ENCODE results near the gene MET. TPM values are rescaled to one million over a fixed set of nuclear protein-coding genes. Genes with fewer than 3 reads are reported as not detected.

The MET gene
- total and polyA plus RNA-seq, 2 donors (not counting 3 experiments of a cell fraction or from before 2014, with no cell fraction given), result 21.1 to 44.5 TPM

DNA sequence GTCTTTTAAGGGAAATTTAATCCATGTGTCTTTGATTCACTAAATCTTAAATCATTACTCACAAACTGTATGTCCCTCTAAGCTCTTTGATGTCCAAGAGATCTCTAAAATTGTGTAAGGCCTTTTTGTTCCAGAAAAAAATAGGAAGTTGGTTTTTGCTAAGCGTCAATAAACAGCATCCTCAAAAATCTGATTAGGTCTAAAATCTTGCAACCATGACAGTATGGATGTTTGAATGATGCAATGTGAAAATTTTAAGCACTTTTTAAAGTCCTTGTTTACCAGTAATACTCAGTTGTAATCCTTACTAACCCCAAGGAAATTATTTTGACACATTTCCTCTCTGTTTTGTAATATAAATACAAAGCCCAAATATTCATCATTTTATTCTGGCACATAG lies 6.8 kb downstream of the MET start:
- Histone ChIP-seq H3K9ac (replicated peaks; ENCODE audit: extremely low read depth, insufficient read depth, low read length) (peak overlapping the region; percentile 1), H4K20me1 (replicated peaks; ENCODE audit: control insufficient read depth, extremely low read depth, insufficient read depth, low read length) (no peaks in the 10 kb centered on the region), H3K9me1 (replicated peaks; ENCODE audit: control insufficient read depth, extremely low read depth, insufficient read depth, low read length) (no peaks in the 10 kb centered on the region), H3K36me3 (ENCODE audit: control insufficient read depth in 2 of 2, extremely low read depth in 1 of 2, insufficient read depth in 2 of 2, low read length in 2 of 2) (no peaks in the 10 kb centered on the region), H3K9me3 (replicated peaks; ENCODE audit: control insufficient read depth, insufficient read depth, low read length) (no peaks in the 10 kb centered on the region), H3K27ac (ENCODE audit: insufficient read depth, low read depth, low read length) (peak overlapping the region; percentile 73), H3K4me2 (ENCODE audit: insufficient read depth, low read length) (peak overlapping the region; percentile 33), H3K4me1 (ENCODE audit: control insufficient read depth, extremely low read depth, insufficient read depth, low read length) (peaks cover 42% of the 10 kb centered on the region), H3K79me2 (ENCODE audit: control insufficient read depth, insufficient read depth, low read length) (peaks cover 69% of the 10 kb centered on the region), H2AFZ (ENCODE audit: low read depth, low read length) (no peak overlapping the region), H3K4me3 (replicated peaks in 1 of 3; ENCODE audit: insufficient read depth in 1 of 3, low read depth in 1 of 3, low read length in 3 of 3) (no peak overlapping the region), H3K27me3 (ENCODE audit: control insufficient read depth in 2 of 2, insufficient read depth in 2 of 2, low read length in 2 of 2) (no peaks in the 10 kb centered on the region)
- BruUV-seq (replicated peaks), result no TSS peak
- dilution Hi-C loops (cut with MboI; ENCODE audit: extremely low pct_ligation_motif_present, low sequenced_read_pairs) (no loop called here), intact Hi-C loops (cut with micrococcal nuclease) (loop anchor here (1.0 to 10.0 kb wide), 3 partner anchors 10 to 464 kb away; partner anchors contain the start of genes CAV1 and TES)
- TF ChIP-seq GATA2 (IDR thresholded peaks at IDR 0.05; ENCODE audit: insufficient read depth, insufficient read length, low read depth, low read length), result no peak
- TF ChIP-seq EZH2 (IDR thresholded peaks at IDR 0.05; ENCODE audit: borderline replicate concordance, low read depth, low read length, severe bottlenecking), result no peak
- TF ChIP-seq JUN (IDR thresholded peaks at IDR 0.05; ENCODE audit: borderline replicate concordance, insufficient read depth, insufficient read length, low read depth), result no peak
- TF ChIP-seq POLR2A (IDR thresholded peaks at IDR 0.05; ENCODE audit: low read depth, low read length), result no peak
- TF ChIP-seq FOS (IDR thresholded peaks at IDR 0.05; ENCODE audit: borderline replicate concordance, insufficient read depth, low read length), result no peak
- no peak for TF ChIP-seq MYC (IDR thresholded peaks at IDR 0.05; ENCODE audit: low read depth, low read length)
- TF ChIP-seq POLR2AphosphoS5 (IDR thresholded peaks at IDR 0.05; ENCODE audit: insufficient read depth, low read depth, low read length), result no peak
- TF ChIP-seq, protein P1, sequence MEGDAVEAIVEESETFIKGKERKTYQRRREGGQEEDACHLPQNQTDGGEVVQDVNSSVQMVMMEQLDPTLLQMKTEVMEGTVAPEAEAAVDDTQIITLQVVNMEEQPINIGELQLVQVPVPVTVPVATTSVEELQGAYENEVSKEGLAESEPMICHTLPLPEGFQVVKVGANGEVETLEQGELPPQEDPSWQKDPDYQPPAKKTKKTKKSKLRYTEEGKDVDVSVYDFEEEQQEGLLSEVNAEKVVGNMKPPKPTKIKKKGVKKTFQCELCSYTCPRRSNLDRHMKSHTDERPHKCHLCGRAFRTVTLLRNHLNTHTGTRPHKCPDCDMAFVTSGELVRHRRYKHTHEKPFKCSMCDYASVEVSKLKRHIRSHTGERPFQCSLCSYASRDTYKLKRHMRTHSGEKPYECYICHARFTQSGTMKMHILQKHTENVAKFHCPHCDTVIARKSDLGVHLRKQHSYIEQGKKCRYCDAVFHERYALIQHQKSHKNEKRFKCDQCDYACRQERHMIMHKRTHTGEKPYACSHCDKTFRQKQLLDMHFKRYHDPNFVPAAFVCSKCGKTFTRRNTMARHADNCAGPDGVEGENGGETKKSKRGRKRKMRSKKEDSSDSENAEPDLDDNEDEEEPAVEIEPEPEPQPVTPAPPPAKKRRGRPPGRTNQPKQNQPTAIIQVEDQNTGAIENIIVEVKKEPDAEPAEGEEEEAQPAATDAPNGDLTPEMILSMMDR (IDR thresholded peaks at IDR 0.05; ENCODE audit: extremely low read depth in 1 of 2, insufficient read depth in 1 of 2, low read depth in 1 of 2, low read length in 2 of 2), result no peak
- TF ChIP-seq, protein P2, sequence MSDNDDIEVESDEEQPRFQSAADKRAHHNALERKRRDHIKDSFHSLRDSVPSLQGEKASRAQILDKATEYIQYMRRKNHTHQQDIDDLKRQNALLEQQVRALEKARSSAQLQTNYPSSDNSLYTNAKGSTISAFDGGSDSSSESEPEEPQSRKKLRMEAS (IDR thresholded peaks at IDR 0.05; ENCODE audit: insufficient read depth, insufficient read length), result no peak
- FAIRE-seq (no peak), DNase-seq (ENCODE audit: low read depth, low spot score) (no peak)
- ChIA-PET CTCF (interaction anchor here (0.8 to 10.4 kb wide), 3 partner anchors 9 to 86 kb away, joined by 3 to 113 read pairs (median 3); no protein-coding TSS in a partner anchor), POLR2A (no interaction called here)

Data from endothelial cell of umbilical vein (primary cell).